GM19397 (cell line): ENCODE measurements around the gene SCUBE3.

ENCODE experiments used
- ATAC-seq: cut with Tn5 transposase; IDR thresholded peaks from one replicate; pipeline ENCODE4 v1.9.1; 2021; ENCODE audit warnings: mild to moderate bottlenecking, moderate library complexity; ENCODE audit not compliant: unreplicated experiment

The SCUBE3 gene

GRCh38 chr6:35297601-35298481, 84.1 kb downstream of the SCUBE3 start, which contains the start of gene DEF6:
TSS of gene DEF6 (plus strand) at chr6:35297818. CDS start at chr6:35297857, 39 bp downstream.
- peak; percentile 67 for ATAC-seq

- no peak for ATAC-seq
Observed at GRCh38 chr6:35298625-35299140, 84.9 kb downstream of the SCUBE3 start.

GRCh38 chr6:35299674-35300073, 85.9 kb downstream of the SCUBE3 start:
- no peak for ATAC-seq

- ATAC-seq, result no peak
Observed at GRCh38 chr6:35300848-35301247, 87.1 kb downstream of the SCUBE3 start.
